Effector CD4-positive, alpha-beta T cell (primary cell): ENCODE measurements around the gene EIF5A.
"Not testable (repeated sequence)": the region's sequence is repeated elsewhere in the genome, so short reads cannot be mapped to it uniquely, and the experiment has no call there.

Source experiments
- DNase-seq: peaks from one replicate; pipeline ENCODE4 v3.0.0-alpha.2; 2020

EIF5A gene

GRCh38 chr17:7332600-7333069, 25.2 kb downstream of the EIF5A start:
- peak; percentile 52 for DNase-seq

- no peak for DNase-seq
Measured at GRCh38 chr17:7334938-7335538, 27.6 kb downstream of the EIF5A start.

GRCh38 chr17:7335765-7336164, 28.3 kb downstream of the EIF5A start:
- DNase-seq: not testable (repeated sequence)

GRCh38 chr17:7336240-7337175, 29.1 kb downstream of the EIF5A start, which contains the start of gene ACAP1:
ACAP1 (plus strand) TSS chr17:7336529; CDS start chr17:7336735, 206 bp downstream.
- peak; percentile 77 for DNase-seq

GRCh38 chr17:7337600-7337999, 30.2 kb downstream of the EIF5A start:
- DNase-seq: not testable (repeated sequence)

- no peak for DNase-seq
Measured at GRCh38 chr17:7340179-7340578, 32.8 kb downstream of the EIF5A start.

GRCh38 chr17:7341842-7342241, 34.4 kb downstream of the EIF5A start:
- no peak for DNase-seq

- DNase-seq: no peak
Measured at GRCh38 chr17:7343250-7343649, 35.8 kb downstream of the EIF5A start.

GRCh38 chr17:7346761-7347614, 39.6 kb downstream of the EIF5A start:
- no peak for DNase-seq

- no peak for DNase-seq
Measured at GRCh38 chr17:7347630-7348477, 40.4 kb downstream of the EIF5A start.

GRCh38 chr17:7348478-7349242, 41.2 kb downstream of the EIF5A start:
- DNase-seq: no peak

GRCh38 chr17:7351665-7352502, 44.5 kb downstream of the EIF5A start, which contains the start of gene KCTD11:
KCTD11 (plus strand) TSS chr17:7352162.
- peak; percentile 72 for DNase-seq

- no peak for DNase-seq
Measured at GRCh38 chr17:7352503-7352889, 45.1 kb downstream of the EIF5A start.

- DNase-seq: no peak
Measured at GRCh38 chr17:7352910-7353635, 45.6 kb downstream of the EIF5A start.

GRCh38 chr17:7354262-7354843, 46.9 kb downstream of the EIF5A start:
- DNase-seq: no peak

- no peak for DNase-seq
Measured at GRCh38 chr17:7355053-7355452, 47.6 kb downstream of the EIF5A start, which contains the start of gene TMEM95. TMEM95 (plus strand) TSS chr17:7355156; CDS start chr17:7355205, 49 bp downstream.

GRCh38 chr17:7355573-7355972, 48.1 kb downstream of the EIF5A start:
- no peak for DNase-seq

- DNase-seq: peak; percentile 80
Measured at GRCh38 chr17:7356072-7356549, 48.7 kb downstream of the EIF5A start.

GRCh38 chr17:7356756-7357155, 49.3 kb downstream of the EIF5A start:
- DNase-seq: no peak
